Adrenal gland (tissue), 5 donors: ENCODE data around the gene NUDT22.

ENCODE experiments used
- CTCF ChIP-seq, 6 experiments: fragments of 450-650 bp in 4 of 6; fragments of 200-600 bp in 2 of 6; sonication (generic) in 1 of 6; IDR thresholded peaks; 1 replicate in 5 of 6; 2 replicates in 1 of 6; pipeline versions ENCODE4 v1.5.1 to v1.8.0; 2016 to 2021; ENCODE audit warnings: antibody characterized with exemption in 6 of 6, mild to moderate bottlenecking in 2 of 6, moderate library complexity in 1 of 6
- POLR2A ChIP-seq, 2 donors: fragments of 450-650 bp; IDR thresholded peaks; one replicate each; pipeline ENCODE4 v1.6.1; 2017; ENCODE audit warnings: antibody characterized with exemption in 2 of 2, mild to moderate bottlenecking in 2 of 2, moderate library complexity in 1 of 2
- donor health status: DM: no; HTN: no; CAD: no.

- TF ChIP-seq CTCF (IDR thresholded peaks at IDR 0.05), result no peak
- no peak for TF ChIP-seq POLR2A (IDR thresholded peaks at IDR 0.05)
Measured at GRCh38 chr11:64263021-64263946, 37.2 kb downstream of the NUDT22 start.
